BE2C (cell line): ENCODE data around the gene CHCT1.
A peak's percentile ranks its signal among the peaks of the same experiment; 100 is the strongest.
"Not testable (repeated sequence)": the region's sequence is repeated elsewhere in the genome, so short reads cannot be mapped to it uniquely, and the experiment has no call there.

Experiments
- DNase-seq: peaks from one replicate; pipeline ENCODE4 v3.0.0-alpha.2; 2020
- H3K27me3 ChIP-seq: fragments of 250-450 bp; sonication (Bioruptor Pico); 2 replicates; pipeline ENCODE4 v1.5.1; 2020; ENCODE audit warnings: mild to moderate bottlenecking
- H3K36me3 ChIP-seq: fragments of 250-450 bp; sonication (Bioruptor Pico); 2 replicates; pipeline ENCODE4 v1.5.1; 2020; ENCODE audit warnings: mild to moderate bottlenecking
- H3K4me1 ChIP-seq: fragments of 250-450 bp; sonication (Bioruptor Pico); 2 replicates; pipeline ENCODE4 v1.5.1; 2020
- H3K4me3 ChIP-seq: 2 replicates; pipeline ENCODE4 v1.5.1; 2011; ENCODE audit warnings: low read depth, low read length
- H3K9me3 ChIP-seq: fragments of 250-450 bp; sonication (Bioruptor Pico); 2 replicates; pipeline ENCODE4 v1.5.1; 2020
- TF ChIP-seq, protein P1 (sequence below): IDR thresholded peaks from 2 replicates; pipeline ENCODE4 v1.5.1; 2012; ENCODE audit warnings: mild to moderate bottlenecking, low read depth, low read length

Gene CHCT1

DNA sequence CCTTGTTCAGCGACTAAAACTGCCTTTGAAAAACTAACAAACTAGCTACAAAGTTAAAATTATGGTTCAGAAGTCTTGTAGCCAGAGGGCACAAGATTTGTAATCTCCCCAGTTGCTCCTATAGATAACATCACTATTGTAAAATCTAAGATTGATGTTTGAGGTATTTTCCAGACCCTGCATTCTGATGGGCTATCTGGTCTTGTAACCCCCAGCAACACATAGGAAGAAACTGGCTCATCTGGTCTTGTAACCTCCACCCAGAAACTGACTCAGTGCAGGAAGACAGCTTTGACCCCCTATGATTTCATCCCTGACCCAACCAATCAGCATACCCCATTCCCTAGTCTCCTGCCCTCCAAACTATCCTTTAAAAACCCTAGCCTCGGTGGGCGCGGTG is 12.3 kb upstream of the CHCT1 start:
- TF ChIP-seq, protein P1, sequence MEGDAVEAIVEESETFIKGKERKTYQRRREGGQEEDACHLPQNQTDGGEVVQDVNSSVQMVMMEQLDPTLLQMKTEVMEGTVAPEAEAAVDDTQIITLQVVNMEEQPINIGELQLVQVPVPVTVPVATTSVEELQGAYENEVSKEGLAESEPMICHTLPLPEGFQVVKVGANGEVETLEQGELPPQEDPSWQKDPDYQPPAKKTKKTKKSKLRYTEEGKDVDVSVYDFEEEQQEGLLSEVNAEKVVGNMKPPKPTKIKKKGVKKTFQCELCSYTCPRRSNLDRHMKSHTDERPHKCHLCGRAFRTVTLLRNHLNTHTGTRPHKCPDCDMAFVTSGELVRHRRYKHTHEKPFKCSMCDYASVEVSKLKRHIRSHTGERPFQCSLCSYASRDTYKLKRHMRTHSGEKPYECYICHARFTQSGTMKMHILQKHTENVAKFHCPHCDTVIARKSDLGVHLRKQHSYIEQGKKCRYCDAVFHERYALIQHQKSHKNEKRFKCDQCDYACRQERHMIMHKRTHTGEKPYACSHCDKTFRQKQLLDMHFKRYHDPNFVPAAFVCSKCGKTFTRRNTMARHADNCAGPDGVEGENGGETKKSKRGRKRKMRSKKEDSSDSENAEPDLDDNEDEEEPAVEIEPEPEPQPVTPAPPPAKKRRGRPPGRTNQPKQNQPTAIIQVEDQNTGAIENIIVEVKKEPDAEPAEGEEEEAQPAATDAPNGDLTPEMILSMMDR, result no peak
- no peak overlapping the region for H3K4me3 ChIP-seq
- DNase-seq, result no peak
- no peaks in the 10 kb centered on the region for H3K27me3 ChIP-seq
- H3K36me3 ChIP-seq, result no peaks in the 10 kb centered on the region
- no peaks in the 10 kb centered on the region for H3K4me1 ChIP-seq
- no peaks in the 10 kb centered on the region; the same call in 1 of the 2 replicates for H3K9me3 ChIP-seq

GRCh38 chr17:60412701-60413100 is 9.6 kb upstream of the CHCT1 start:
- Histone ChIP-seq H3K27me3 (no peaks in the 10 kb centered on the region), H3K36me3 (no peaks in the 10 kb centered on the region), H3K4me1 (no peaks in the 10 kb centered on the region), H3K9me3 (no peaks in the 10 kb centered on the region; the same call in 1 of the 2 replicates), H3K4me3 (no peak overlapping the region)
- TF ChIP-seq, protein P1, result no peak
- DNase-seq, result no peak

- no peak overlapping the region for H3K4me3 ChIP-seq
- TF ChIP-seq, protein P1, result no peak
These were observed 7.1 kb upstream of the CHCT1 start for GRCh38 chr17:60415146-60415545.

GRCh38 chr17:60416368-60416925 is 5.8 kb upstream of the CHCT1 start:
- H3K4me1 ChIP-seq, result no peaks in the 10 kb centered on the region
- H3K27me3 ChIP-seq, result no peaks in the 10 kb centered on the region
- no peaks in the 10 kb centered on the region for H3K9me3 ChIP-seq
- H3K36me3 ChIP-seq, result no peaks in the 10 kb centered on the region
- no peak for DNase-seq
- no peak overlapping the region for H3K4me3 ChIP-seq
- TF ChIP-seq, protein P1, result no peak

More at GRCh38 chr17:60415146-60415545, 7.1 kb upstream of the CHCT1 start:
- Histone ChIP-seq H3K36me3 (no peaks in the 10 kb centered on the region), H3K4me1 (no peaks in the 10 kb centered on the region), H3K9me3 (no peaks in the 10 kb centered on the region), H3K27me3 (no peaks in the 10 kb centered on the region)
- DNase-seq, result no peak

DNA sequence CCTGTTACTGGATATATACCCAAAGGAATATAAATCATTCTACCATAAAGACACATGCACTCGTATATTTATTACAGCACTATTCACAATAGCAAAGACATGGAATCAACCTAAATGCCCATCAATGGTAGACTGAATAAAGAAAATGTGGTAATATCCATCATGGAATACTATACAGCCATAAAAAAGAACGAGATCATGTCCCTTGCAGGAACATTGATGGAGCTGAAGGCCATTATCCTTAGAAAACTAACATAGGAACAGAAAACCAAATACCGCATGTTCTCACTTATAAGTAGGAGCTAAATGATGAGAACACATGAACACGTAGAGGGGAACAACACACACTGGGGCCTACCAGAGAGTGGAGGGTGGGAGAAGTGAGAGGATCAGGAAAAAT is 3.3 kb upstream of the CHCT1 start:
- H3K9me3 ChIP-seq, H3K27me3 ChIP-seq, H3K36me3 ChIP-seq, DNase-seq, H3K4me3 ChIP-seq, H3K4me1 ChIP-seq: not testable (repeated sequence)

GRCh38 chr17:60419875-60420274 is 2.4 kb upstream of the CHCT1 start:
- not testable (repeated sequence) for H3K27me3 ChIP-seq, H3K4me1 ChIP-seq, H3K9me3 ChIP-seq, H3K36me3 ChIP-seq, H3K4me3 ChIP-seq, DNase-seq

GRCh38 chr17:60421273-60422161 is 772 bp upstream of the CHCT1 start:
- Histone ChIP-seq H3K4me3 (peak overlapping the region; percentile 57), H3K27me3 (no peaks in the 10 kb centered on the region), H3K9me3 (no peaks in the 10 kb centered on the region), H3K36me3 (no peaks in the 10 kb centered on the region), H3K4me1 (no peaks in the 10 kb centered on the region)
- TF ChIP-seq, protein P1, result peak; percentile 88
- peak; percentile 85 for DNase-seq
